ENCODE results near the gene DUXB. TPM values are rescaled to one million over a fixed set of nuclear protein-coding genes. Genes with fewer than 3 reads are reported as not detected.

The DUXB gene
- total RNA-seq, result not detected

GRCh38 chr16:75701361-75701760, at the start of gene DUXB:
Gene DUXB, minus strand, starts transcription at chr16:75701461. Its CDS starts 43 bp downstream, at chr16:75701418.
- TF ChIP-seq, protein P1, sequence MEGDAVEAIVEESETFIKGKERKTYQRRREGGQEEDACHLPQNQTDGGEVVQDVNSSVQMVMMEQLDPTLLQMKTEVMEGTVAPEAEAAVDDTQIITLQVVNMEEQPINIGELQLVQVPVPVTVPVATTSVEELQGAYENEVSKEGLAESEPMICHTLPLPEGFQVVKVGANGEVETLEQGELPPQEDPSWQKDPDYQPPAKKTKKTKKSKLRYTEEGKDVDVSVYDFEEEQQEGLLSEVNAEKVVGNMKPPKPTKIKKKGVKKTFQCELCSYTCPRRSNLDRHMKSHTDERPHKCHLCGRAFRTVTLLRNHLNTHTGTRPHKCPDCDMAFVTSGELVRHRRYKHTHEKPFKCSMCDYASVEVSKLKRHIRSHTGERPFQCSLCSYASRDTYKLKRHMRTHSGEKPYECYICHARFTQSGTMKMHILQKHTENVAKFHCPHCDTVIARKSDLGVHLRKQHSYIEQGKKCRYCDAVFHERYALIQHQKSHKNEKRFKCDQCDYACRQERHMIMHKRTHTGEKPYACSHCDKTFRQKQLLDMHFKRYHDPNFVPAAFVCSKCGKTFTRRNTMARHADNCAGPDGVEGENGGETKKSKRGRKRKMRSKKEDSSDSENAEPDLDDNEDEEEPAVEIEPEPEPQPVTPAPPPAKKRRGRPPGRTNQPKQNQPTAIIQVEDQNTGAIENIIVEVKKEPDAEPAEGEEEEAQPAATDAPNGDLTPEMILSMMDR (IDR thresholded peaks at IDR 0.05), result no peak

DNA sequence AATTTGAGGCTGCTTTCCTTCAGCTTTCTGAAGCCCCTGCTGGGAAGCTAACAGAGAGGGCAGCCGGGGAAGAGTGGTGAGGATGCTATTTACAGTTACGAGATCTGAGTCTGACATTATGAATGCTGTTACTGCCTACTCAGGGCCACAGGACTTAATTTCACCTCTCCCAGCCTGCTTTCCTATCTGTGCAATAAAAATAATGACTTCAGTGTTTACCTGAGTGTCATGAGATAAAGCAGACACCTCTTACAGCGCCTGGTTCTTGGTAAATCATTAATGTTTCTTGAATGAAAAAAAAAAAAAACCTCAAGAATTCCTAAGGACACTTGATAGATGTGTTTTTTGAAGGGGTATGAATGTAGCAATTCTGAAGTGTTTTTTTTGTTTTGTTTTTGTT, 49.3 kb upstream of the DUXB start:
- Histone ChIP-seq H3K36me3 (no peaks in the 10 kb centered on the region), H3K9me3 (no peaks in the 10 kb centered on the region), H3K27ac (no peak overlapping the region), H3K27me3 (no peaks in the 10 kb centered on the region), H3K4me3 (no peak overlapping the region), H3K4me1 (no peaks in the 10 kb centered on the region)
- no peak for DNase-seq (ENCODE audit: low spot score)
- TF ChIP-seq, protein P1 (IDR thresholded peaks at IDR 0.05), result no peak

More at GRCh38 chr16:75701361-75701760, at the start of gene DUXB:
- DNase-seq (ENCODE audit: low spot score), result no peak
- Histone ChIP-seq H3K4me1 (no peaks in the 10 kb centered on the region), H3K27ac (no peak within 1 kb of the TSS), H3K4me3 (no peak within 1 kb of the TSS), H3K9me3 (no peaks in the 10 kb centered on the region), H3K27me3 (no peaks in the 10 kb centered on the region), H3K36me3 (no peaks in the 10 kb centered on the region)

GRCh38 chr16:75746359-75746758, 45.1 kb upstream of the DUXB start:
- no peak for DNase-seq (ENCODE audit: low spot score)
- H3K36me3 ChIP-seq, result no peaks in the 10 kb centered on the region
- H3K27ac ChIP-seq, result no peak overlapping the region
- H3K9me3 ChIP-seq, result no peaks in the 10 kb centered on the region
- TF ChIP-seq, protein P1 (IDR thresholded peaks at IDR 0.05), result no peak
- H3K27me3 ChIP-seq, result no peaks in the 10 kb centered on the region
- no peak overlapping the region for H3K4me3 ChIP-seq
- no peaks in the 10 kb centered on the region for H3K4me1 ChIP-seq

DNA sequence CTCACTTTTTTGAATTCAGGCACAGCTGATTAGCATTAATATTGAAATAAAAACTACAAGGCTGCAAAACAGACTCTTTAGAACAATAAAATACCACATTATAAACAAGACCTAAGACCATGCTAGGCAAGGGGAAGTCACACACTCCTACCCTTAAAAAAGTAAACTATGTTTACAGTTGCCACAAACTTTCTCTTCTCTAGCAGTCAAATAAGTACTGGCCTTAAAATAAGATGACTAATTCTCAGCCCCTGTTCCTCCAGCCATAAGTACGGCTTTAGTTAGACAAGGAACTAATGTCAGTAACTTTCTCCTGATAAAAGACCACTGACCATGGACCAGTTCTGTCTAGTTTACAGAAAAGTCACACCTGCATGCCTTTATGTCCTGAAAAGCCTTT, 44.6 kb upstream of the DUXB start:
- no peak for DNase-seq (ENCODE audit: low spot score)
- TF ChIP-seq, protein P1 (IDR thresholded peaks at IDR 0.05), result no peak
- Histone ChIP-seq H3K27ac (no peak overlapping the region), H3K4me1 (no peaks in the 10 kb centered on the region), H3K36me3 (no peaks in the 10 kb centered on the region), H3K4me3 (no peak overlapping the region), H3K9me3 (no peaks in the 10 kb centered on the region), H3K27me3 (no peaks in the 10 kb centered on the region)

DNA sequence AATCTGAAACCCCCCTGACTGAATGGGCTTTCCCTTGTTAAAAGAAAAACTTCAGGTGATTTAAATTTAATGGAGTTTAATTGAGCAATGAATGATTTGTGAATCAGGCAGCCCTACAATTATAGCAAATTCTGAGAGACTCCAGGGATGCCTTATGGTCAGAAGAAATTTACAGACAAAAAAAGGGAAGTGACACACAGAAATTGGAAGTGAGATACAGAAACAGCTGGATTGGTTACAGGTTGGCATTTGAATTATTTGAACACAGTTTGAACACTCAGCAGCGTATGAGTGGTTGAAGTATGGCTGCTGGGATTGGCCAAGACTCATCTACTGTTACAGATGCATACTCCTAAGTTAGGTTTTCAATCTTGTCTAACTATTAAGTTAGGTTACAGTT, 44.0 kb upstream of the DUXB start:
- no peaks in the 10 kb centered on the region for H3K9me3 ChIP-seq
- no peaks in the 10 kb centered on the region for H3K4me1 ChIP-seq
- no peaks in the 10 kb centered on the region for H3K36me3 ChIP-seq
- TF ChIP-seq, protein P1 (IDR thresholded peaks at IDR 0.05), result no peak
- H3K27me3 ChIP-seq, result no peaks in the 10 kb centered on the region
- no peak for DNase-seq (ENCODE audit: low spot score)
- no peak overlapping the region for H3K4me3 ChIP-seq
- no peak overlapping the region for H3K27ac ChIP-seq

DNA sequence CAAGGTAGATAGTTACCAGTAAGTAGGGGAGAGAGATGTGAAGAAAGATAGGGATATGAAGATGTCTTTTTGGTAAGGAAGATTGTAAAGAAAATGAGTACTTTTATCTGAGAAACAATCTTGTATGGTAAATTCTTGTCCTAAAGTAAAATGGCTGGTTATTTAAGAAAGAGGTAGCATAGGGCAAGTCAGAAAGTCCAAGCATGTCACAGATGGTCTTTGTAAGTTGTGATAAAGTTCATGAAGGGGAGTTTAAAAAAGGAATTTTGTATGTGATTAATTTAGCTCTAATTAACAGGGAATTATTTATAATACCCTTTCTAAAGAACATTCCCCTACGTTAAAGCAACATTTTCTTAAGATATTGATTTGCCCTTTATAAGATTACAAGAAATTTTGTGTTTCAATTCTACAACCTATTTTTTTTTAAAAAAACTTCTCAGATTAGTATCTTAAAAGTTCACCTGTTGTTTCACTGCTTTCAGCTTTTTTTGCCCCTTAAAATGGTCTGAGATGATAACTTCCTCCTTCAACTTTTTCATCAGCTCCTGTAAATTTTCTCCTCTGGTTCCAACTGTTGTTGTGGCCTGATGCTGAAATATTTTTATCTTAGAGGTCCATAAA, 41.3 kb upstream of the DUXB start:
- Histone ChIP-seq H3K4me3 (no peak overlapping the region), H3K27ac (no peak overlapping the region), H3K36me3 (no peaks in the 10 kb centered on the region), H3K4me1 (no peaks in the 10 kb centered on the region), H3K27me3 (no peaks in the 10 kb centered on the region), H3K9me3 (no peaks in the 10 kb centered on the region)
- no peak for DNase-seq (ENCODE audit: low spot score)
- TF ChIP-seq, protein P1 (IDR thresholded peaks at IDR 0.05), result no peak
